MV-4-11 (cell line): Measurements from ENCODE around the gene CNGB1.
A peak's percentile ranks its signal among the peaks of the same experiment; 100 is the strongest.
"Not testable (repeated sequence)": the region's sequence is repeated elsewhere in the genome, so short reads cannot be mapped to it uniquely, and the experiment has no call there.

Experiments
- DNase-seq: peaks from one replicate; lab custom pipeline; 2025; lab: John Stamatoyannopoulos, UW

Gene CNGB1

DNA sequence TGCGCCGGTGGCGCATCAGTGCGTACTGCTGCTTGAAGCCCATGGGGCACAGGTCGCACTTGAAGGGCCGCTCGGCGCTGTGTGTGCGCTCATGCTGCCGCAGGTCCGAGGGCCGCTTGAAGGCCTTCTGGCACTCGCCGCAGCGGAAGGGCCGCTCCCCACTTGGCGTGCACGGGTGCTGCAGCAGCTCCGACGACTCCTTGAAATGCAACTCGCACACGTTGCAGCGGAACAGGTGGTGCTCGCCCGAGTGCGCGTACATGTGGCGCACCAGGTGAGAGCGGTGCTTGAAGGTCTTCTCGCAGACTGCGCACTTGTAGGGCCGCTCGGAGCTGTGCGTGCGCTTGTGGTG, 26.2 kb upstream of the CNGB1 start:
- DNase-seq = no peak

- DNase-seq = no peak
Observed at GRCh38 chr16:57996406-57997175, 25.7 kb upstream of the CNGB1 start.

DNA sequence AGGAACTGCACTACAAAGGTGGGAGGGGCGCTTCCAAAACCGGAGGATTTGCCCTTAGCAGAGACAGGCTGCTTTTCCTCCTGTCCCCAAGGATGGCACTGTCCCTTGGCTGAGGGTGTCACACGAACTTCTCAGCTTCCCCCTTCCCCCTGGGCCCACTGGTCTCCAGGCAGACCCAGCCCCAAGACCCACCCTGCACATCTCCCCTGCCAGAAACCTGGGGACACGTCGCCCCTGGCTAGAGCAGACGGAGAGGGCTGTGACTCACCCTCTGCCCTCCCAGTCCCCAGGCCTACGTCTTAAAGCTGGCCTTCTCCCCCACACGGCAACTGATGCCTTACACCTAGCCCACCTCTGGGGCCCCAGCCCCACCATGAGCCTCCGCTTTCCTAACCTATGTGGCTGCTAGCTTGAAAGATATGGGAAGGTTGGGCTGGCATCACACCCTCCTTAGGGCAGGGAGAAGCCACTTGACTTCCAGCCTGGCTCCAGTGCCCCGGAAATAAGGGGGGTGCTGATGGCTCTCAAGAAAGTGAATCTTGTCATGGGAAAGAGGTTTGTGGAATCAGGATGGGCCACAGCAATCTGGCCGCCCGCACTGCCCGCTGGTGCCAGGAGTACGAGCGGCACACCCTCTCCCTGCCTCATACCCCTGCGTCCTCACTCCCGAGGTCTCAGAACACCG, 24.9 kb upstream of the CNGB1 start:
- DNase-seq = no peak

DNA sequence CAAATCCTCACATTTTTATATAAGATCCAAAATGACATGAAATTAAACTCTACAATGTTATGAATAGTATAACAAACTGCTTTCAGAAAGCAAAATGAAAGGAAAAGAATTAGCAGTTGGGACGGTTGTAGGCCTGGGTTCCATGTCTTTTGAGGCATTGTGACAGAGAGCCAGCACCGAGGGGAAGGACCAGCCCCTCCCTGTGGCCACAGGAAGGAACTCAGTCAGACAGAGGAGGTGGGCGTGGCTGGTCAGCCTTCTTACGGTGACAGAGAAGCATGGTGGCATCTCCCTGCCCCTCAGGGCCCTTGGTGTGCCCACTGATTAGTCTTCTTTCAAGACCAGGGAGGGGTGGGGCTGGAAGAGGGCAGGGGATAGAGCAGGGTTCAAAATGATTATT, 23.9 kb upstream of the CNGB1 start:
- DNase-seq = peak; percentile 66

GRCh38 chr16:57994361-57994760, 23.4 kb upstream of the CNGB1 start:
- DNase-seq = no peak

GRCh38 chr16:57993897-57994296, 23.0 kb upstream of the CNGB1 start:
- no peak for DNase-seq

DNA sequence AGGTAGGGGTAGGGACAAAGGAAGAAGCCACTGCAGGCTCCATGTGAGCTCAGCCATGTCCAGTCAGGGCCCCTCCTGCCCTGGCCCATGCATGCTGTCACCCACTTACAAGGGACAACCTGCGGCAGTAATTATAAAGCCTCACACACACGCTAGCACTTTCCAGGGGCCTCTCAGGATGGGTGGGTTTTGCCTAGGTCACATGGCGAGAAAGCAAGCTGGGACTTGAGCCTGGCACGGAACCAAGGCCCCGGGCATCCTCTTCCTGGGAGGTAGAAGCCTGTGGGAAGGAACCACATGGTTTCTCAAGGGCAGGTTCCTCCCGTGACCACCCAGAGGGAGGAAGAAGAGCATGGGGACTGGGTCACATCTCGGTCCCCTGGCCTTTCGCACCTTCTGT, 22.5 kb upstream of the CNGB1 start:
- no peak for DNase-seq

DNA sequence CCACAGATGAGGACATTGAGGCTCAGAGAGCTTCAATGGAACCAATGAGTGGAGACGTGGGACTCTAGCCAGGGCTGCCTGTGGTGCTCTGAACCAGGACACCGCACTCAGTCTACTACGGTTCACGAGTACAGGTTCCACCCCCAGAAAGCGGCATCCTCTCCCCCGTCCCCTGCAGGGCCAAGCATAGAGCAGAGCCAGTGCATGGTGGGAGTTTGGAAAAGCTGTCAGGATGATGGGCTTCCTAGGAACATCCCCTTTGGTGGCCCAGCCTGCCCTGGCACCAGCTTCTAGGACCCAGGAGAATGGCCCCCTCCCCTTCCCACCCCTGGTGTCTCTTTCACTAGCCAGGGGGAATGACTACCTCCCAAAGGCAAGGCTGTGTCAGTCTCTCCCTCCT, 21.2 kb upstream of the CNGB1 start:
- no peak for DNase-seq

DNA sequence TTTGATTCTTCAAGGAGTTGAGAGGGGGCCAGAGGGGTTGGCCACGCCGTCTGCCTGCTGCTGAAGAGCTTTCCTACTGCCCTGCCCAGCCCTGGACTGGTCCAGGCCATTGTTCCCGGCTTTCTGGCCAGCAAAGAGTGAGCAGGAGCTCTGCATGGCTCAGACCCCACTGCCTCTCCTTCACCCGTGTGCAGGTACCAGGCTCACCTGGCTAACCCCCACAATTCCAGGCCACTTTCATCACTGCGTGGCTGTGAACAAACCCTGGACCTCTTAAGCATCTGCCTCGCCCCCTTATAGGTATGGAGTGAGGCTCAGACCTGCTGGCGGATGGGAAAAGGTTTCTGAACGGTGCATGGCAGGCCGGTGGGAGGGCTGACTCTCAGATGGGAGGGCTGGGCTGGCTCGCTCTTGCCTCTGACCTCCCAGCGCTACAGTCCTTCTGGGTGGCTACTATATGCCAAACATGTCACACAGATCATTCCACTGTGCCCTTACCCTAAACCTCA, 20.7 kb upstream of the CNGB1 start:
- no peak for DNase-seq

DNA sequence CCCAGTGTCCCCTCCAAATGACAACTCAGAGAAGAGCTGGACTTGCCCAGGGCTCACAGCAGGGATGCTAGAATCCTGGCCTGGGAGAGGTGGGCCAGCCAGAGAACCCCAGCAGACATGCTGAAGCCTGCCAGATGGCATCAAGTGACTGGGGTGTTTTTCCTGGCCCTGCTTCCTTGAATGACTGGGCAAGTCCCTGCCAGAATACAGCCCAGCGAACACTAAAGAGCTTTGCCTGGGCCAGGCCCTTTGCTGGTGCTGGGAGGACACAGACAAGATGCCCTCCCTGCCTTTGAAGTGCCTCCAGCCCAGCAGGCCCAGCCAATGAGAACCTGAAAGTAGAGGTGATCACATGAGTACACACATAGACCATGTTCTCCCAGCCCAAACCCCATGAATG, 18.0 kb upstream of the CNGB1 start:
- DNase-seq = no peak

GRCh38 chr16:57987441-57988177, 16.7 kb upstream of the CNGB1 start:
- no peak for DNase-seq

GRCh38 chr16:57986196-57986595, 15.3 kb upstream of the CNGB1 start:
- DNase-seq = no peak

DNA sequence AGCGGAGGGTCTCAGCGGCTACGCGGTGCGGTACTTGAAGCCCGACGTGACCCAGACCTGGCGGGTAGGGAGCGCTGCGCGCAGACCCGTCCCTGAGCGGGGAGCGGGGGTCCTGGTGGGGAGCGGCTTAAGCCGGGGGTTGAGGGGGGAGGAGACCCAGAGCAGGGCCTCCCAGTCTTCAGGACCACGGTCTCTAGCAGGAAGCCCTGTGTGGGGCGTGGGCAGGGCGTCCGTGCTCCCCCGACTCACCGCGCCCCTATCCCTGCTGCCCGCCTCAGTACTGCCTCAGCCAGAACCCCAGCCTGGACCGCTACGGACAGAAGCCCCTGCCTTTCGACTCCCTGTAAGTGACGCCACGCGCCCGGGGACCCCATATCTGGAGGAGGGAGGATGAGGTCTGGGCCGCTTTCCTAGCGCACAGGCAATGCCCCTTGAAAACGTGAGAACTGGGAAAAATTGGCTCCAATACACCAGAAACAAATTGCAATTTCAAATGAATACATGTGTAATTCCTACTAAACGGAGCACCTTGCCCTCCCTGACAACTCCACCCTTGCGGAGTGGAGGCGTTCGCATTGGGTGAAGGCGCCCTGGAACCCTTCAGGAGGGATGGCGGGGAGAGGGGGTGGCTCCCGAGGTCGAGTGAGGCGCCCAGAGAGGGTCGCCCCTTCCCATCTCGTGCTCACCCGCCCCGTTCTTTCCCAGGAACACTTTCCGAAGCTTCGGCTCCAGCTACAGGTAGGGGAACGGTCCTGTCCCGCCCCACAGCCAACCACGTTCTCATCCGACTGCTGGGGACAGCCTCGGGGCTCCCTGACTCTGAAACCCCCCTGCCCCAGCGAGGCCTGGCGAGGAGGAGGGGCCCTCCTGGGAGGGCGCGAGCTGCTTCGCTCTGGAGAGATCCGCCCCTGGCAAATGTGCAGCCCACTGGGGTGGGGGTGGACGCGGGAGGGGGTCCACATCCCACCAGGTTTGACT, 14.6 kb upstream of the CNGB1 start:
- DNase-seq = no peak

GRCh38 chr16:57984443-57985203, 13.7 kb upstream of the CNGB1 start:
- peak; percentile 34 for DNase-seq

DNA sequence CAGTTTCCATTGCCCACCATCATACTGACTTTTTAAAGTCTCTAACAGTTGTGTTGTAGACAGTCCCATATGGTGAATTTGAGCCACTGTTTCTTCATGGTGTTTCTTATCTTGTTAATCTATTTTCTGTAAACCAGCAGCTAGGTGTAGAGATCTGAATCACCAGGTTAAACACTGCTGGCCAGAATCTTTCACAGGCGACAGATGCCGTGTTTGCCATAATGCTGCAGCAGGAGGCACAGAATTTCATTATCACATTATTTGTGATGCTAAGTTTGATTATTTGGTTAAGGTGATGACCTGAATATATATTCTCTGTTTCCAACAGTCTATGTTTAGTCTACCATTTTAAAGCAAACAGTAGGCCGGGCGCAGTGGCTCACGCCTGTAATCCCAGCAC, 11.5 kb upstream of the CNGB1 start:
- DNase-seq = no peak

DNA sequence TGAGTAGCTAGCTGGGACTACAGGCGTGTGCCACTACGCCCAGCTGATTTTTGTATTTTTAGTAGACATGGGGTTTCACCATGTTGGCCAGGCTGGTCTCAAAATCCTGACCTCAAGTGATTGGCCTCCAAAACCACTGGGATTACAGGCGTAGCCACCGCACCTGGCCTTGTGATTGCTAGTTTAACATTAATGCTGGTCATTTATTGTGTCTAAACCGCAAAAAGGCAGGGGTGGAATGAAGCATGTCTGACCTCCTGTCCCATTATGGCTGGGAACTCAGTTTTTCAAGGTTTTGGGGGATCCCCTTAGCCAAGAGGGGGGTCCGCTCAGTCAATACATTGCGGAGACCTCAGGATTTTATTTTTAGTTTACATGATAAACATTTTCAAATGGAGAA, 10.7 kb upstream of the CNGB1 start:
- DNase-seq = no peak

DNA sequence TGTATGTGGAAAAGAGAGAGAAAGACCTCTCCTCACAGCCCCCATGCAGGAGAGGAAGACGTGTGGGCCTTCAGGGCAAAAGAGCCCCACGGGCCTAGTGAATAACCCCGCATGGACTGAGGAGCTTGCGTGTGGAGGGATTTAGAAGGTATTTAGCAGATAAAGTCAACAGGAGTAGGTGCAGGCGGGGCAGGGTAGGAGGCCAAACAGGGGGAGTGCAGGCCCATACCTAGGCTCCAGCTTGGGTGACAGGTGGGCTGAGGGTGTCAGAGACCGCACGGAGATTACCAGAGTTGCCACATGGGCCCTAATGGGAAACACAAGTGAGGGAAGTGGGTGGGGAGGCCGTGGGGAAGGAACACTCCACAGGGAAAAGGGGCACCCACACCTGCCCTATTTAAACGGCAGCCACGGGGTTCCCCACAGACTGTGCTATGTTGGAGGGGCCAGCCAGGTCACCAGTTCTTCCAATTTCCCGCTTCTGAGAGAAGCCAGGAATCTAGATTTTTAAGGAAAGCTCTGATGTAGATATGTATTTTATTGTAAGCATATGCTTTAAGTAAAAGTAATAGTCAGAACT, 8.2 kb upstream of the CNGB1 start:
- DNase-seq = no peak

GRCh38 chr16:57978070-57978465, 7.1 kb upstream of the CNGB1 start:
- not testable (repeated sequence) for DNase-seq

DNA sequence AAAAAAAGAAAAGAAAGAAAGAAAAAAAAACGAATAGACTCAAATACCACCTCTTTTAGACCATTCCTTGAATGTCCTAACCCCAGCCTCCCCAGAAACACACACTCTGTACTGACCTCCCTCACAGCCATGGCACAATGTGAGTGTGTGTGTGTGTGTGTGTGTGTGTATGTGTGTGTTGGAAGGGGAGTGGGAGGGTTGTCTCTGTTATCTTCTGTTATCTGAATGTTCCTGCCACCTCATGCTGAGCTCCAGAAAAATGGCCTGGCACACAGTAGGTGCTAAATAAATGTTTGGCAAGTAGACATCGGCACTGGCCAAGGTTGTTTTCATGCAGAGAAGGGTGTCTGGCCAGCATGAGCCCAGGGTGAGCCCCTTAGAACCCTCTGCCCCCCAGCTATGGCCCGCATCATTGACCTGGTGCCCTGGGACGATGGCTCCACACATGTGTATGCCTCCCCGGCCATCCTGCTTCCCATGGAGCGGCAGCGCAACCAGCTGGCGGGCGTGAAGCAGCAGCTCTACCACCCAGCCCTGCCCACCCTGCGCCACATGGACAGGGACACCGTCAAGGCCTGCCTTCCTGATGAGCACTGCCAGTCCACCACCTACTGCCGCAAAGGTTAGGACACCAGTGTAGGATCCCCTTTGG, 6.6 kb upstream of the CNGB1 start:
- no peak for DNase-seq

- DNase-seq = no peak
Observed at GRCh38 chr16:57976331-57976796, 5.4 kb upstream of the CNGB1 start.
